ENCODE results near the gene MB. TPM values are rescaled to one million over a fixed set of nuclear protein-coding genes. Genes with fewer than 3 reads are reported as not detected.
A peak's percentile ranks its signal among the peaks of the same experiment; 100 is the strongest.

The MB gene
- total RNA-seq, 6 experiments from 2014 or later: 0.61 to 10.2 (median 1.3) TPM

DNA sequence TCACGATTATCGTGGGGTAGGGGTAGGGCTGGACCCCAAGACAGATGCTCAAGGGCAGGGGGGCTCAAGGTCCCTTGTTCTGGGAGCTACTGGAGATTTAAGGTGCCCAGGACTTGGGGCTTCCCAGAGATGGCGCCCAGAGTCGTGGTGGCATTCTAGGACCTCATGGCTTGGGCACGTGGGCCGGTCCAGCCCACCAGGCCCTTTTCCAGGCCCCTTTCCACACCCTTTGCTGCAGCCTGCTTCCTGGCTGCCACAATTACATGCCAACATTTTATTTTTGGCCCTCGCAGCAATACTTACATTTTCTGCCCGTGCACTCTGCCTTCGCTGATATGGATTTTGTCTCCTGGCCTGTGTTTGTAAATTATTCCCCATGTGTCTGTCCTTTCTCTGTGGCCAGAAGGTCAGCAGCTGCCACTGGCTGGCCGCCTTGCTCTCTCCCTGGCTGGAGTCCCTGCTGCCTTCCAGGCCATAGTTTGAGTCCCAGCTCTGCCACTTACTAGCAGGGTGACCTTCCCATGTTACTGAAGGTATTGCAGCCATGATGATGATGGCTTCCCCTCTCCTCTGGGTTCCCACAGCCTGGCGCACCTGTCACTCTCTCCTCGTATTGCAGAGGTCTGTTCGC, 11.2 kb downstream of the MB start:
- DNase-seq (peak; percentile 59 to 72 (median 61)), ATAC-seq (peak; percentile 64 to 82 (median 74))
- H3K9me3 ChIP-seq: no peaks in the 10 kb centered on the region
- WGBS (ENCODE audit: insufficient coverage, low coverage, low lambda C conversion rate, missing lambda C conversion rate): 63% methylated on average over 12 of the region's 13 CpGs
- no peak overlapping the region for H3K27ac ChIP-seq
- peaks cover 0 to 5% (median 1%) of the 10 kb centered on the region in 4 donors for H3K4me1 ChIP-seq
- no peak overlapping the region for H3K4me3 ChIP-seq
- H3K36me3 ChIP-seq: no peaks in the 10 kb centered on the region
- no peaks in the 10 kb centered on the region for H3K27me3 ChIP-seq
- intact Hi-C loops (cut with DNase I): no loop called here
- TF ChIP-seq, protein P1, sequence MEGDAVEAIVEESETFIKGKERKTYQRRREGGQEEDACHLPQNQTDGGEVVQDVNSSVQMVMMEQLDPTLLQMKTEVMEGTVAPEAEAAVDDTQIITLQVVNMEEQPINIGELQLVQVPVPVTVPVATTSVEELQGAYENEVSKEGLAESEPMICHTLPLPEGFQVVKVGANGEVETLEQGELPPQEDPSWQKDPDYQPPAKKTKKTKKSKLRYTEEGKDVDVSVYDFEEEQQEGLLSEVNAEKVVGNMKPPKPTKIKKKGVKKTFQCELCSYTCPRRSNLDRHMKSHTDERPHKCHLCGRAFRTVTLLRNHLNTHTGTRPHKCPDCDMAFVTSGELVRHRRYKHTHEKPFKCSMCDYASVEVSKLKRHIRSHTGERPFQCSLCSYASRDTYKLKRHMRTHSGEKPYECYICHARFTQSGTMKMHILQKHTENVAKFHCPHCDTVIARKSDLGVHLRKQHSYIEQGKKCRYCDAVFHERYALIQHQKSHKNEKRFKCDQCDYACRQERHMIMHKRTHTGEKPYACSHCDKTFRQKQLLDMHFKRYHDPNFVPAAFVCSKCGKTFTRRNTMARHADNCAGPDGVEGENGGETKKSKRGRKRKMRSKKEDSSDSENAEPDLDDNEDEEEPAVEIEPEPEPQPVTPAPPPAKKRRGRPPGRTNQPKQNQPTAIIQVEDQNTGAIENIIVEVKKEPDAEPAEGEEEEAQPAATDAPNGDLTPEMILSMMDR (IDR thresholded peaks at IDR 0.05): no peak
- no peak for TF ChIP-seq POLR2A (IDR thresholded peaks at IDR 0.05)

DNA sequence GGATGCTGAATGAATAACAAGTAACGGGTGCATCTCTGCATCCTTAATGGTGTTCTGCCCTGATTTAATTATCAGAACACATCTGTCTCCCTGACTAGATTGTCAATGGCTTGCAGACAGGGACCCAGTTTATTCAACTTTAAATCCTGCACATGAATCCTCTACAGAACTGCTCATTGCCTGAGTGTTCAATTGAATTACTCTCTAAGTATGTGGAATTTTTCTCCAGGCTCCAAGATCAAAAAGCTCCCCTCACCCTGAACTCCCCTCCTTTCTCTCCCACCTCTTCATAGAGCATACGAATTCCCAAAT, 11.8 kb downstream of the MB start:
- Histone ChIP-seq H3K27ac (no peak overlapping the region), H3K4me1 (peaks cover 0 to 5% (median 1%) of the 10 kb centered on the region in 4 donors), H3K4me3 (no peak overlapping the region), H3K9me3 (no peaks in the 10 kb centered on the region), H3K27me3 (no peaks in the 10 kb centered on the region), H3K36me3 (no peaks in the 10 kb centered on the region)
- intact Hi-C loops (cut with DNase I): no loop called here
- TF ChIP-seq POLR2A (IDR thresholded peaks at IDR 0.05): no peak
- TF ChIP-seq, protein P1 (IDR thresholded peaks at IDR 0.05): no peak
- 100% methylated on average over 1 of the region's 2 CpGs for WGBS (ENCODE audit: insufficient coverage, low coverage, low lambda C conversion rate, missing lambda C conversion rate)
- DNase-seq (no peak), ATAC-seq (no peak)

DNA sequence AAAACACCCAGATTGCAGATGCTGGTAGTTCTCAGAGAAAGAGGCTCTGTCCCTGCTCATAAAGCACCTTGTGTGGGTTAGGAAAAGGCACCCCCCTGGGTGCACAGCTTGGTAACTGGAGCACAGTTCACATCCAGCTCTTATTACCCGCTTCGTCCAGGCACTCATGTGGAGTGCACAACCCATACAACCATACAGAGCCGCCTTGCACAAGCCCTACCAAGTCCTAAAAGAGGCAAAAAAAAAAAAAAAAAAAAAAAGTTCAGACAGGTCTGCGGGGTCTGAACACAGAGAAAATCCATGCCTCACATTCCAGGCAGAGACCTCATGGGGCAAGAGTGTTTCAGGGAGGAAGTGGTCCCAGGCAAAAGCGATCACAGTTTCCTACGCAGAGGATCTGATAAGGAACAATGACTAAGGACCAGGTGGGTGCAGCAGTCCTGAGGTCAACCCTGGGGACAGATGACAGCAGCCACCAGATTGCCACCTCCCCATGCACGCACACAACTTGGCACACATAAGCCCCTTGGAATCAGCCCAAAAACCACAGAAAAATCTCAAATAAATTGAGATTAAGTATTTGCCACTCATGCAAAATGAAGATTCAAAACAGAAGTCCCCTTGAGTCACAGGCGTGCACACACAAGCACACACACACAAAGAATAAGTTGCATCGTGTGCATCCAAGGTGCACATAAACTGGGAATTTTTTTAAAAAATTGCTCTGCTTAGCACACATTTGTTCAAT, 12.3 kb downstream of the MB start:
- DNase-seq (peak in 2 of 3 donors; percentile 23 to 42), ATAC-seq (peak in 2 of 4 donors; percentile 26 to 73)
- intact Hi-C loops (cut with DNase I): no loop called here
- H3K27ac ChIP-seq: no peak overlapping the region
- H3K9me3 ChIP-seq: no peaks in the 10 kb centered on the region
- peaks cover 0 to 5% (median 1%) of the 10 kb centered on the region in 4 donors for H3K4me1 ChIP-seq
- H3K27me3 ChIP-seq: no peaks in the 10 kb centered on the region
- no peaks in the 10 kb centered on the region for H3K36me3 ChIP-seq
- 48% methylated on average over 6 of the region's 9 CpGs for WGBS (ENCODE audit: insufficient coverage, low coverage, low lambda C conversion rate, missing lambda C conversion rate)
- no peak overlapping the region for H3K4me3 ChIP-seq
- TF ChIP-seq, protein P1 (IDR thresholded peaks at IDR 0.05): no peak
- TF ChIP-seq POLR2A (IDR thresholded peaks at IDR 0.05): no peak

DNA sequence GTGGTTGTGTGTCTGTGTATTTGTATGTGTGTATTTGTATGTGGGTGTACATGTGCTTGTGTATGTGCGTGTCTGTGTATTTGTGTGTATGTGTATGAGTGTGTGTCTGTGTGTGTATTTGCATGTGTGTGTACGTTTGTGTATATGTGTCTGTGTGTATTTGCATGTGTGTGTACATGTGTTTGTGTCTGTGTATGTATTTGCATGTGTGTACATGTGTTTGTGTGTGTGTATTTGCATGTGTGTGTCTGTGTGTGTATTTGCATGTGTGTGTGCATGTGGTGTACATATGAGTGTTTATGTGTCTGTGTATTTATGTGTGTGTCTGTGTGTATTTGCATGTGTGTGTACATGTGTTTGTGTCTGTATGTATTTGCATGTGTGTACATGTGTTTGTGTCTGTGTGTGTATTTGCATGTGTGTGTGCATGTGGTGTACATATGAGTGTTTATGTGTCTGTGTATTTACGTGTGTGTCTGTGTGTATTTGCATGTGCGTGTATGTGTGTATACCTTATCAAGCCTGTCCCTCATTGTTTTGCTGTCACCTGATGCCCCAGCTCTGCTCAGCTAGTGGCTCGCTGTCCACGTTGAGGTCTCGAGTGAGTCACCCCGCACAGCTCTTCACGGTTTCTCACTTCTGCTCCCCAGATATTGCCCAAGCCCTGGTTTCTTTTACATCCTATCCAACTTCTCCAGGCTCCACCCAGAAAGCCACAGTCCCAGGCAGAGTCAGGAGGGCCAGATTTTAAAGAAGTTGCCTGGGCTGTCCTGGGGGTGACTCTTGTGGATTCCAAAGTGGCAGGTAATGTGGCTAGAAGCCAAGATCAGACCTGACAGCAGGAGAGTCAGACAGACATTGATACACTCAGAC, 15.2 kb downstream of the MB start:
- peaks cover 0 to 5% (median 1%) of the 10 kb centered on the region in 4 donors for H3K4me1 ChIP-seq
- H3K9me3 ChIP-seq: no peaks in the 10 kb centered on the region
- no peak overlapping the region for H3K27ac ChIP-seq
- intact Hi-C loops (cut with DNase I): no loop called here
- DNase-seq (no peak), ATAC-seq (peak in 3 of 4 donors; percentile 21 to 50 (median 43))
- WGBS (ENCODE audit: insufficient coverage, low coverage, low lambda C conversion rate, missing lambda C conversion rate): 57% methylated on average over 8 of the region's 9 CpGs
- TF ChIP-seq, protein P1 (IDR thresholded peaks at IDR 0.05): no peak
- TF ChIP-seq POLR2A (IDR thresholded peaks at IDR 0.05): no peak
- no peaks in the 10 kb centered on the region for H3K36me3 ChIP-seq
- no peak overlapping the region for H3K4me3 ChIP-seq
- no peaks in the 10 kb centered on the region for H3K27me3 ChIP-seq

All from right lobe of liver (tissue), 6 donors.